NCI-H2171 treated with DMSO at 0.1 percent for 48 hours (cell line): ENCODE measurements around the gene CLDN2.
"Not testable (repeated sequence)": the region's sequence is repeated elsewhere in the genome, so short reads cannot be mapped to it uniquely, and the experiment has no call there.

Source experiments
- DNase-seq: peaks from one replicate; lab custom pipeline; 2025; lab: John Stamatoyannopoulos, UW

Gene CLDN2

GRCh38 chrX:106963111-106963510 is 42.9 kb downstream of the CLDN2 start:
- DNase-seq: no peak

GRCh38 chrX:106964290-106964689 is 44.1 kb downstream of the CLDN2 start:
- no peak for DNase-seq

DNA sequence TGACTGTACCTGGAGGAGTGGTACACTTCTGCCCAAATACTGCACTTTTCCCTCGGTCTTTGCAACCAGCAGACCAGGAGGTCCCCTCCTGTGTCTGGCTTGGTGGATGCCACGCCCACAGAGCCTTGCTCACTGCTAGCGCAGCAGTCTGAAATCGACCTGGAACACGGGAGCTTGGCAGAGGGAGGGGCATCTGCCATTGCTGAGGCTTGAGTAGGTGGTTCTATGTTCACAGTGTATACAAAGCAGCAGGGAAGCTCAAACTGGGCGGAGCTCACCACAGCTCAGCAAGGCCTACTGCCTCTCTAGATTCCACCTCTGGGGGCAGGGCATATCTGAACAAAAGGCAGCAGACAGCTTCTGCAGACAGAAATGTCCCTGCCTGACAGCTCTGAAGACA is 46.3 kb downstream of the CLDN2 start:
- DNase-seq: not testable (repeated sequence)

DNA sequence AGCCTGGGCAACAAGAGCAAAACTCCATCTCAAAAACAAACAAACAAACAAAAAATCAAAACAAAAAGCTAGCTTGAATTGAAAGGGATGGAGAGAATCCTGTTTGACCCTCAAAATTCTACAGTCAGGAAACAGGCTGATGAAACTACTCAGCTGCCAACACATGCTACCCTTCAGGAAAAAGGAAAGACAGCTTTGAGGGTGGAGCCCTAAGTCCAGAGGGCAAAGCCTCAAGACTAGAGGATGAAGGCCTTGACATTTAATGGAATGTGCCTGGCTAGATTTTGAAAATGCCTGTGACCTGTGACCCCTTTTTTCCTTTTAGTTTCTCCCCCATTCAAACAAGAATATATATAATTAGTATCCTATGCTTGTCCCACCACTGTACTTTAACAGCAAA is 52.7 kb downstream of the CLDN2 start:
- DNase-seq: no peak

- DNase-seq: no peak
Observed at GRCh38 chrX:106973433-106974149, 53.4 kb downstream of the CLDN2 start.

GRCh38 chrX:106976416-106976815 is 56.2 kb downstream of the CLDN2 start:
- no peak for DNase-seq
